HUDEP-2 (cell line): ENCODE data around the gene GEMIN4.
"Not testable (repeated sequence)": the region's sequence is repeated elsewhere in the genome, so short reads cannot be mapped to it uniquely, and the experiment has no call there.

Experiments
- DNase-seq, 76 experiments: peaks; one replicate each; lab custom pipeline; 2025; ENCODE audit not compliant: unreplicated experiment in 76 of 76; lab: John Stamatoyannopoulos, UW

GEMIN4 gene

GRCh38 chr17:705011-705410, 47.1 kb downstream of the GEMIN4 start:
- no peak for DNase-seq

GRCh38 chr17:704111-704864, 47.8 kb downstream of the GEMIN4 start:
- no peak for DNase-seq

GRCh38 chr17:703081-703875, 48.8 kb downstream of the GEMIN4 start:
- DNase-seq: no peak

GRCh38 chr17:700504-701094, 51.5 kb downstream of the GEMIN4 start:
- peak in 13 of 76 experiments; percentile 5 to 31 (median 15) for DNase-seq

GRCh38 chr17:699345-699744, 52.7 kb downstream of the GEMIN4 start:
- no peak for DNase-seq

GRCh38 chr17:698096-698495, 54.0 kb downstream of the GEMIN4 start:
- DNase-seq: not testable (repeated sequence)

GRCh38 chr17:697682-698081, 54.4 kb downstream of the GEMIN4 start:
- no peak for DNase-seq

- DNase-seq: no peak
Observed at GRCh38 chr17:696369-696768, 55.7 kb downstream of the GEMIN4 start.
